Hepatocyte (in vitro differentiated cells): Measurements from ENCODE around the gene PPP2R3A. TPM values are rescaled to one million over a fixed set of nuclear protein-coding genes. Genes with fewer than 3 reads are reported as not detected.

Source experiments
- DNase-seq: peaks from one replicate; pipeline ENCODE4 v3.0.0-alpha.2; 2016; ENCODE audit warnings: low spot score
- H2AFZ ChIP-seq: fragments of 200-600 bp; sonication (generic); 2 replicates; pipeline ENCODE4 v1.6.0; 2016; ENCODE audit warnings: antibody characterized with exemption, mild to moderate bottlenecking
- H3K27ac ChIP-seq: fragments of 200-600 bp; sonication (generic); 2 replicates; pipeline ENCODE4 v1.5.1; 2016; ENCODE audit warnings: mild to moderate bottlenecking
- H3K27me3 ChIP-seq: fragments of 200-600 bp; sonication (generic); 2 replicates; pipeline ENCODE4 v1.6.1; 2016
- H3K36me3 ChIP-seq: fragments of 200-600 bp; sonication (generic); replicated peaks from 2 replicates; pipeline ENCODE4 v1.5.1; 2016; ENCODE audit warnings: low read depth; ENCODE audit not compliant: insufficient read depth
- H3K4me1 ChIP-seq: fragments of 200-600 bp; sonication (generic); 2 replicates; pipeline ENCODE4 v1.5.1; 2016; ENCODE audit warnings: mild to moderate bottlenecking, moderate library complexity; ENCODE audit not compliant: insufficient read depth
- H3K4me2 ChIP-seq: fragments of 200-600 bp; sonication (generic); 2 replicates; pipeline ENCODE4 v1.6.0; 2016
- H3K4me3 ChIP-seq: fragments of 200-600 bp; sonication (generic); 2 replicates; pipeline ENCODE4 v1.5.1; 2016; ENCODE audit warnings: mild to moderate bottlenecking
- H3K79me2 ChIP-seq: fragments of 200-600 bp; sonication (generic); 2 replicates; pipeline ENCODE4 v1.6.0; 2017; ENCODE audit warnings: mild to moderate bottlenecking
- H3K9me2 ChIP-seq: fragments of 200-600 bp; sonication (generic); replicated peaks from 2 replicates; pipeline ENCODE4 v1.6.0; 2017; ENCODE audit warnings: mild to moderate bottlenecking; ENCODE audit not compliant: insufficient read depth
- H3K9me3 ChIP-seq: fragments of 200-600 bp; sonication (generic); 2 replicates; pipeline ENCODE4 v1.5.1; 2016; ENCODE audit warnings: low read depth, mild to moderate bottlenecking
- H4K20me1 ChIP-seq: fragments of 200-600 bp; sonication (generic); 2 replicates; pipeline ENCODE4 v1.6.0; 2016; ENCODE audit warnings: mild to moderate bottlenecking; ENCODE audit not compliant: insufficient read depth, poor library complexity, severe bottlenecking
- CTCF ChIP-seq: fragments of 200-600 bp; sonication (generic); IDR thresholded peaks from 2 replicates; pipeline ENCODE4 v1.5.1; 2016; ENCODE audit warnings: antibody characterized with exemption, mild to moderate bottlenecking; ENCODE audit not compliant: poor library complexity
- EZH2 ChIP-seq: fragments of 200-600 bp; sonication (generic); IDR thresholded peaks from 2 replicates; pipeline ENCODE4 v1.6.1; 2016; ENCODE audit warnings: antibody characterized with exemption, mild to moderate bottlenecking, borderline replicate concordance
- EZH2phosphoT487 ChIP-seq: fragments of 200-600 bp; sonication (generic); IDR thresholded peaks from one replicate; pipeline ENCODE4 v1.6.1; 2018; ENCODE audit warnings: antibody characterized with exemption, mild to moderate bottlenecking, low read depth, moderate library complexity; ENCODE audit not compliant: unreplicated experiment, severe bottlenecking
- WGBS: methylation state at CpG from one replicate; pipeline ENCODE4 v1.1.6; 2016; ENCODE audit warnings: low lambda C conversion rate; ENCODE audit errors: missing lambda C conversion rate; 5-methylcytosine and 5-hydroxymethylcytosine counted together
- polyA plus RNA-seq: library from polyadenylated mRNA; unstranded; fragments of >200 nt; fragmentation: Nextera tagmentation; extraction: Ambion mirVana; gene quantifications from 2 replicates; pipeline ENCODE4 v1.2.1, GENCODE V29; 2016
- total RNA-seq: library from RNA; depleted of rRNA; stranded (reverse); fragments of >200 nt; gene quantifications from 2 replicates; pipeline ENCODE4 v1.2.3, GENCODE V29; 2014

The PPP2R3A gene
- total and polyA plus RNA-seq, 2 experiments from 2014 or later = 6.7 to 20.2 TPM

GRCh38 chr3:135967867-135968266, 2.3 kb downstream of the PPP2R3A start:
- no peak overlapping the region for H3K4me3 ChIP-seq
- 61% methylated on average over 4 of the region's 4 CpGs for WGBS
- H2AFZ ChIP-seq = no peak overlapping the region
- peaks cover 56% of the 10 kb centered on the region for H3K79me2 ChIP-seq
- H3K27ac ChIP-seq = peak overlapping the region; percentile 91
- H3K4me2 ChIP-seq = peak overlapping the region; percentile 85
- H3K9me3 ChIP-seq = no peaks in the 10 kb centered on the region
- no peaks in the 10 kb centered on the region for H3K9me2 ChIP-seq
- no peaks in the 10 kb centered on the region for H3K27me3 ChIP-seq
- H3K36me3 ChIP-seq = no peaks in the 10 kb centered on the region
- peak; percentile 34 for DNase-seq
- TF ChIP-seq EZH2 = no peak
- no peak for TF ChIP-seq CTCF
- TF ChIP-seq EZH2phosphoT487 = no peak
- H3K4me1 ChIP-seq = peaks cover 27% of the 10 kb centered on the region
- H4K20me1 ChIP-seq = peaks cover 4% of the 10 kb centered on the region

- peaks cover 82% of the 10 kb centered on the region for H3K79me2 ChIP-seq
- no peak overlapping the region for H3K4me3 ChIP-seq
- TF ChIP-seq EZH2 (no peak), EZH2phosphoT487 (no peak), CTCF (no peak)
- H3K4me2 ChIP-seq = no peak overlapping the region
- no peaks in the 10 kb centered on the region for H3K36me3 ChIP-seq
- no peak for DNase-seq
- no peak overlapping the region for H2AFZ ChIP-seq
- H3K9me3 ChIP-seq = no peaks in the 10 kb centered on the region
- no peak overlapping the region for H3K27ac ChIP-seq
- WGBS = 83% methylated on average over 1 of the region's 1 CpG
- H3K4me1 ChIP-seq = peaks cover 25% of the 10 kb centered on the region
- no peaks in the 10 kb centered on the region for H3K27me3 ChIP-seq
- H3K9me2 ChIP-seq = no peaks in the 10 kb centered on the region
- peaks cover 5% of the 10 kb centered on the region for H4K20me1 ChIP-seq
These were observed 5.1 kb downstream of the PPP2R3A start for GRCh38 chr3:135970506-135971116.

GRCh38 chr3:135973841-135974240, 8.3 kb downstream of the PPP2R3A start:
- H3K9me3 ChIP-seq = no peaks in the 10 kb centered on the region
- peaks cover 8% of the 10 kb centered on the region for H3K4me1 ChIP-seq
- no peaks in the 10 kb centered on the region for H3K36me3 ChIP-seq
- H3K27ac ChIP-seq = peak overlapping the region; percentile 60
- TF ChIP-seq EZH2 (no peak), CTCF (no peak), EZH2phosphoT487 (no peak)
- H3K79me2 ChIP-seq = peaks cover 97% of the 10 kb centered on the region
- H3K4me2 ChIP-seq = peak overlapping the region; percentile 25
- H3K4me3 ChIP-seq = no peak overlapping the region
- DNase-seq = no peak
- 78% methylated on average over 3 of the region's 3 CpGs for WGBS
- H3K27me3 ChIP-seq = no peaks in the 10 kb centered on the region
- peaks cover 7% of the 10 kb centered on the region for H4K20me1 ChIP-seq
- no peak overlapping the region for H2AFZ ChIP-seq
- no peaks in the 10 kb centered on the region for H3K9me2 ChIP-seq
